ENCODE results near the gene CDC42EP4.
"Not testable (repeated sequence)": the region's sequence is repeated elsewhere in the genome, so short reads cannot be mapped to it uniquely, and the experiment has no call there.

CDC42EP4 gene

GRCh38 chr17:73318836-73319235, 7.0 kb upstream of the CDC42EP4 start:
- DNase-seq, result peak; percentile 49

DNA sequence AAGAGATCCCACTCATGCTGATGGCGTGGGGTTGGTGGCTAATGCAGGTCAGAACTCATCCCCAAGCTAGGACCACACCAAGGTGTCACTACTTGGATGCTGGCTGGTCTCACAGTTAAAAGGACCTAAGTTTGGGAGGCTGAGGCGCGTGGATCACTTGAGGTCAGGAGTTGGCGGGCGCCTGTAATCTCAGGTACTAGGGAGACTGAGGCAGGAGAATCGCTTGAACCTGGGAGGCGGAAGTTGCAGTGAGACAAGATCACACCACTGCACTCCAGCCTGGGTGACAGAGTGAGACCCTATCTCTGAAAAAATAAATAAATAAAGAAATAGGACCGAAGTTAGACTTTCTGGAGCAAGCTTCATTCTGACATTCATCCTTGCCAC, 6.6 kb upstream of the CDC42EP4 start:
- DNase-seq, result no peak

DNA sequence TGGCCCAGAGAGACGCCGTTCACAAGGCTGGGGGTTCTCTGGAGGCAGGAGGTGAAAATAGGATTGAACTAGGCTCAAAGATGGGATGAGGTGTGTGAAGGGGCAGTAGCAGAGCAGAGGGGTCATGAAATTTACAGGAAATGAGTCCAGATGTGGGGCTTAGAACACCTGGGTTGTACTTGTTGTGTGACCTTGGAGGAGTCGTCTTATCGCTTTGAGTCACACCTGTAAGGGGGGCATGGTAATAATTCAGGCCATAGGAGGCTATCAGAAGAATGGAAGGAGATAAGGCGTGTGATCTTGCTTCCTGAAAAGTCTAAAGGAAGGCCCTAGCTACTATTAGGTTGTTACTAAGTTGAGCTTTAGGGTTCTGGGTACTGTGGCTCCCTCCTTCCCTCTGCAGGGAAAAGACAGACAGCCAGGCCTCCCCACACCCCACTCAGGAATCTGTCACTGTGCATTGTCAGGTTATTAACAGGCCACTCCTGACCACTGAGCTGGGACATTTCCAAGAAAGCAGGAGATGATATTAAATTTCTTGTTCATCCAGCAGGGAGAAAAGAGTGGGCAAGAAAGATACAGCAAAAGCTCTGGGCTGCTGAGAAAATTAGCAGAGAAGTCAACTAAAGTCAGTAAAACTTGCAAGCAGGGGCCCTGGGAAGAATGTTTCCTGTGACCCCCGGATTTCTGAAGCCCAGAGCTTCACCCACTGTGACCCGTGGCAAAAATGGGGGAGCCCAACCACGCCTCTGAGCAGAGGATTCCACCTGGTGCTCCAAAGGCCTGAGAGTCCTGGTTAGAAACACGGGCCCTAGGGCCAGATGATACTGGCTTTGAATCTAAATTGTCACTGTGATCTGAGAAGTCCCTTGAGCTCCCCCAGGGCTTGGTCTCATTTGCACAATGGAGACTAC, 6.0 kb upstream of the CDC42EP4 start:
- DNase-seq, result no peak

DNA sequence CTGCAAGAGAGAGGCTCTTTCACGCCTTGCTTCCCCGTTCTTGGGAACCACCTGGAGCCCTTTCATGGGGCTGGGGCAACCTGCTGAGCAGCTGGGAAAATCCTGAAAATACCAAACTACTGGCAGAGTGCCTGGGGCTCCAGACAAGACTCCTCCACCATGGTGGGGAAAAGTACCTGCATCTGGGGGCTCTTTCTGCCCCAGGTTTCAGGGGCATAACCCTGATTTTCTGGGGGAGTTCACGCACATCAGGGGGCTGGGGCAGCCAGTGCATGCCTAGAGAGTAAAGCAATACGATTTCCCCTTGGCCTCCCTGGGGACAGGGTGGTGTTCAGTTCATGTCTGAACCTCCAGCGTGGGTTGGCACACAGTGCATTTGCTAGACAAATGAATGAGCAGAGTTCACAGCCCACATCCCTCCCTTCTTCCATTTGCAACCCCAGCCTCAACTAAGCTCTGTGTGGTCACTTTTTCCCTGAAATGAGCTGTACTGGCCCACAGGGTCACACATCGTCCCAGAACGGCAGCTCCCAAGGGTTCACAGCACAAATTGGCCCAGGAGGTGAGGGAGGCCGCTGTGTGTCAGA, 5.2 kb upstream of the CDC42EP4 start:
- DNase-seq, result no peak

DNA sequence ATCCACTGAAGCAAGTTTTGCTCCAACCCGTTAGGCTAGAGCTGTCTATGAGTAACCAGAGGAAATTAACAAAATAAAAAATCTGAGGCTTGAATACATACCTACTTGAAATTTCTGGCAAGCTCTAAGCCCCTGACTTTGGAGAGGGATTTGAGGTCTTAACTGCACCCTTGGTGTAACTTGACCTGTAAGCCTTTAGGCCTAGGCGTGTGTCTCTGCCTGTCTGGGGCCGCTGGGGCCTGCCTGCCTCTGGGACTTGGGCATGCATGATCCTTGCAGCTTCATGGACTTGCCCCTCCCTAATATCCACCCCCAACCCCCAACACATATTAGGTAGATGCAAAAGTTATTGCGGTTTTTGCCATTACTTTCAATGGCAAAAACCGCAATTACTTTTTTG, 3.7 kb upstream of the CDC42EP4 start:
- DNase-seq, result no peak

- no peak for DNase-seq
Observed at GRCh38 chr17:73313526-73314127, 1.8 kb upstream of the CDC42EP4 start.

GRCh38 chr17:73312887-73313286, 1.1 kb upstream of the CDC42EP4 start:
- DNase-seq, result not testable (repeated sequence)

- no peak for DNase-seq
Observed at GRCh38 chr17:73311428-73311780, 397 bp downstream of the CDC42EP4 start.

DNA sequence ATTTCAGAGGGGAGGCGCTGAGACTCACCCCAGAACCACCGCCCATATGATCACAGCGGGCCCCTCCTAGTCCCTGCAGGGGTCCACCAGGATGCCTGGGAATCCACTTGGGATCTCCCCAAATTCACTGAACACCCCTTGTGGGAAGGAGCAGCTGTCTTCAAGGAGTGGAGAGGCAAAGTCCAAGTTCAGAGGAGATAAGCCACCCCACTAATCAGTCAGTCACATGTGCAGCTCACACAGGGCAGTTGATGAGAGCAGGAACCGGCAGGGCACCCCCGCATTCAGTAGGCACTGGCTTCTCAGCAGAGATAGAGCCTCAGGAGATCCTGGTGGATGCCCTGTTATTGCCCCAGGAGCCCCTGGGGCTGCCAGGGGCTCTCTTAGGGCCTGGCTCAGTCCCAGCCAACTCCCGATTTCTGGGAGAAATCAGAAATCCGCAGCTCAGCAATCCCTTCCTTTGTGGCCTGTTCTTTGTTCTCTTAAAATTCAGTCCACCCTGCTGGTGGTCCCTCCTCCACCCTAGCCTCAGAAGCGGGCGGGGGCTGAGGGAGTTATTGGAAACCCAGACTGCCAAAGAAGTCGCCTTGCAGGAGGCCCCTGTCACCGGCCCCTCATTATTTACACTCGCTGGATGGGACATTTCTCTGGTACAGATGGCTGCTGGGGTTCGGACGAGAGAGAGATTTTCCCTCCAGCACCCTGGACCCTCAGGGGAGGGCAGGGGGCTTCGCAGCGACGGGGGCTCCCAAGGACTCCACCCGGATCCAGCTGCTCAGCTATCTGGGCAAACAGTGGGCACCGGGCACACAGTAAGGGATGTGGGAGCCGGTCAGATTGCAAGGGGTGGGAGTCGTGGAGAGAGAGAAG, 1.8 kb downstream of the CDC42EP4 start:
- no peak for DNase-seq

GRCh38 chr17:73308959-73309358, 2.8 kb downstream of the CDC42EP4 start:
- not testable (repeated sequence) for DNase-seq

DNA sequence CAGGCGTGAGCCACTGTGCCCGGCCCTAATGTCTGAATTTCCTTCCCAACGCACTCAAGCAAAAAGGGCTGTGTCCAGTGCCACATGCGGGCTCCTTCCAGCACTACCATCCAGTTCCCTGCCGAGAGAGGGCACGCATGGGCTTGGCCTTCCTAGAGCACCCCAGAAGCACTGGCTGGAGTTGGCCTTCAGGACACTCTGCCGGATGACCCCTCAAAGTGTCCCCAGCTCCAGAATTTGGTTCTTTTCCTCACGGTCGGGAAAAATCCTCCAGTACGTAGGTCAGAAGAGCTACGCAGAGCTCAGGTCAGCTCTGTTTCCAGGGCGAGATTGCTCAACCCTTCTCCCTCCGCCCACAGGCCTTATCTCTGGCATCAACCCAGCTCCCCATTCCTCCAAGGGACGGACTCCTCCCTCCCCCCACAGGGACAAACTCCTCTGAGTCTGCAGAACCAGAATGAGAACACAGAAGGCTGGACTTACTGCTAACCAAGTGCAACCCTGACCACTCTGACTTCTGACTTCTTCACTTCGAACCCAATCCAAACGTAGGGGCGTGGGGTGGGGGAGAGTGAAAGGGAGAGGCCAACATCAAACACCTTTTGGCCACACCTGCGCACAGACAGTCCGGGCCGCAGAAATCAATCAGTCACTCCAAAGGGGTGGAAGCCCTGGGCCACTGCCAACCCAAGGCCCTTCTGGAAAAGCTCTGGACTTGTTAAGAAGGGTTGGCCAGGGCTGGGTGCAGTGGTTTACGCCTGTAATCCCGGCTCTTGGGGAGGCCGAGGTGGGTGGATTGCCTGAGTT, 3.6 kb downstream of the CDC42EP4 start:
- DNase-seq, result peak; percentile 6

- peak; percentile 63 for DNase-seq
Observed at GRCh38 chr17:73307130-73307529, 4.7 kb downstream of the CDC42EP4 start.

DNA sequence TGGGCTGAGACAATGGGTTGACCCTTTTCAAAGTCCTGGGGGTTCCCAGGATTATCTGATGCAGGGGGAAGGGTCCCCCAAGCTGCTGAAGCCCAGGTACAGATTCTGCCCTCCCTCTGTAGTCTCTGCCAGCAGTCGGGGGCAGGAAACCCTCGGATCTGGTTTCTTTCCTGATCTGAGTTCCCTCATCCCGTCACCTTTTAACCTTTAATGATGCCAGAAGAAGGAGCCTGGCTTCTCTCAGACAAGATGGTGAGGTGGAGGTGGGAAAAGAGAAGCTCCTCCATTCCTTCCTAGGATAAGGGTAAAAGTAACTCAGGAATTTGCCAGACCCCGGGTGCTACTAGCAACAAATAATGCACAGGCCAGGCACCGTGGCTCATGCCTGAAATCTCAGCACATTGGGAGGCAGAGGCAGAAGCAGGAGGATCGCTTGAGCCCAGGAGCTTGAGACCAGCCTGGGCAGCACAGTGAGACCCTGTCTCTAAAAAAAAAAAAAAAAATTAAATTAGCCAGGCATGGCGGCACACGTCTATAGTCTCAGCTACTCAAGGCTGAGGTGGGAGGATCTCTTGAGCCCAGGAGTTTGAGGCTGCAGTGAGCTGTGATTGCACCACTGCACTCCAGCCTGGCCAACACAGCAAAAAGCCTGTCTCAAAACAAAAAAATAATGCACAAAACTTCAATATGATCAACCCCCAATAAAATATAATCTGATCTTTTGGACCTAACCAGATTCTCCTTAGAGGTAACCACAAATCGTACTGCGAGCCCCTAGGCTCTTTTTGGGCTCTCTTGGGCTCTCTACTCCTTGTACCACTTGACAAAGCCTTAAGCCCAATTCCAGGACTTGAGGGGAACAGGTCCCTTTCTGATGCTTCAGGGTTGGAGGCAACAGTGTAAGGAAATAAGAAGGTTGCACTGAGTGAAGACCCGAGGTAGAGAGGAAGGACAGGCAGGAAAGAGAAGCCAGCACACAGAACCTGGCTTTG, 5.7 kb downstream of the CDC42EP4 start:
- DNase-seq, result no peak

DNA sequence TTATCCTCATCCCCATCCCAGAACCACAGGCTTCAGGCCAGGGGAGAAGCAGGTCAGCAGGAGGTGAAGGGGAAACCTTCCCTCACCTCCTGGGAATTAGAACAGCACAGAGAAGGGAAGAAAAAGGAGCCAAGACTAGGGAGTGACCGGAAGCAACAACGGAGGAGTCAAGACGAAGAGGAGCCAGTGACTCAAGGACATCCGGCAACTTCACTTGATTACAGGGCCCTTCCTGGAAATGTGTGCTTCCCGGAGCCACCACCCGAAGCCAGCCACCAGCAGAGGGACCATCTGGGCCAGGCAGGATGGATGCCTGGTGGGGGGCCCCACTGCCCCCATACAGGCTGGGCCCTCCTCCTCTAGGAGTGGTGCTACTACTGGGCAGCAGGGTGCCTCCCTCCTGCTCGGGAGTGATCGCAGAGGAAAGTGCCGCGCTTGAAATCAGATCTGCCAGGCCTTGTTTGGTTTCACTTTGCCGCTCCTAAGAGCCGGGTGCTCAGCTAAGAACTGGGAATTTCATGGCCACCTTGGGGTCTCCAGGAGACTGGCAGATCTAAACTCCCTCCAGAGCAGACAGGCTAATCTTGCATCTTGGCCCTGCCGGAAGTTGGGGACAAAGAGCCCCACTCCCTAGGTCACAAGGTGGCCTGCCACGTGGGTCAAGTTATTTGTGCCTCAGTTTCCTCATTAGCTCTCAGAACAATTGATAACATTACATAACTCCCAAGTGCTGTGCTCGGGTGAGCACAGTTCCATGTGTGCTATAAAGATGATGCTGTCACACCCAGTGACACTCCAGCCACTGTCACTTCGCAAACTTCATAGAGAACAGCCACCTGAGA, 6.6 kb downstream of the CDC42EP4 start:
- DNase-seq, result peak; percentile 19

- DNase-seq, result no peak
Observed at GRCh38 chr17:73304438-73304837, 7.4 kb downstream of the CDC42EP4 start.

GRCh38 chr17:73302189-73302588, 9.6 kb downstream of the CDC42EP4 start:
- no peak for DNase-seq

DNA sequence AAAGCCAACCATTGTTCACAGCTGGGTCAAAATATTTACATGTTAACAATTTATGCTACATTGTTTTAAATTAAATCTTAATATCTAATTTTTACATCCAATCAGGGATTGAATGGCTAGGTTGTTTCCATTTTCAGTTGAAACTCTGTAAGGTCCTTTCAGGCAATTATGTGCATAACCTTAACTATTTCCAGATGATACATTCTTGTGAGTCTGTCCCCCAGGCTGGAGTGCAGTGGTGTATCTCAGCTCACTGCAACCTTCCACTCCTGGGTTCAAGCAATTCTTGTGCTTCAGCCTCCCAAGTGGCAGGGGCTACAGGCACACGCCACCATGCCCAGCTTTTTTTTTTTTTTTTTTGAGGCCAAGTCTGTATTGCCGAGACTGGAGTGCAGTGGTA, 10.4 kb downstream of the CDC42EP4 start:
- no peak for DNase-seq

- DNase-seq, result no peak
Observed at GRCh38 chr17:73300392-73300791, 11.4 kb downstream of the CDC42EP4 start.

- no peak for DNase-seq
Observed at GRCh38 chr17:73297934-73298861, 13.6 kb downstream of the CDC42EP4 start.
